DOHH2 (cell line): ENCODE data around the gene CHRM1.
A peak's percentile ranks its signal among the peaks of the same experiment; 100 is the strongest.
"Not testable (repeated sequence)": the region's sequence is repeated elsewhere in the genome, so short reads cannot be mapped to it uniquely, and the experiment has no call there.

Experiments used
- H3F3A ChIP-seq: fragments of 200-600 bp; sonication (generic), shearing (Covaris generic); 2 replicates; pipeline ENCODE4 v1.6.0; 2016; ENCODE audit warnings: antibody characterized with exemption, mild to moderate bottlenecking; ENCODE audit not compliant: control insufficient read depth, insufficient read depth
- H3K27ac ChIP-seq: fragments of 200-600 bp; sonication (generic); 2 replicates; pipeline ENCODE4 v1.5.1; 2014; ENCODE audit warnings: low read depth, mild to moderate bottlenecking, low read length, moderate library complexity
- H3K27me3 ChIP-seq: fragments of 200-600 bp; sonication (generic); 2 replicates; pipeline ENCODE4 v1.6.1; 2014; ENCODE audit warnings: mild to moderate bottlenecking, low read length, mixed read lengths; ENCODE audit not compliant: control insufficient read depth
- H3K36me3 ChIP-seq: fragments of 200-600 bp; sonication (generic); 2 replicates; pipeline ENCODE4 v1.6.1; 2014; ENCODE audit warnings: mild to moderate bottlenecking, low read length, moderate library complexity, mixed read lengths; ENCODE audit not compliant: control insufficient read depth
- H3K4me1 ChIP-seq: fragments of 200-600 bp; sonication (generic); 2 replicates; pipeline ENCODE4 v1.6.1; 2014; ENCODE audit warnings: mild to moderate bottlenecking, low read length, mixed read lengths; ENCODE audit not compliant: control insufficient read depth
- H3K4me2 ChIP-seq: fragments of 200-600 bp; sonication (generic); 2 replicates; pipeline ENCODE4 v1.6.0; 2014; ENCODE audit warnings: mild to moderate bottlenecking, low read length, moderate library complexity
- H3K4me3 ChIP-seq: fragments of 200-600 bp; sonication (generic); 2 replicates; pipeline ENCODE4 v1.5.1; 2014; ENCODE audit warnings: mild to moderate bottlenecking, low read length, mixed read lengths
- H3K79me2 ChIP-seq: fragments of 200-600 bp; sonication (generic); 2 replicates; pipeline ENCODE4 v1.6.1; 2014; ENCODE audit warnings: mild to moderate bottlenecking, low read length, mixed read lengths; ENCODE audit not compliant: control insufficient read depth
- H3K9me2 ChIP-seq: fragments of 200-600 bp; sonication (generic); replicated peaks from 2 replicates; pipeline ENCODE4 v1.6.1; 2014; ENCODE audit warnings: mild to moderate bottlenecking, low read length, mixed read lengths; ENCODE audit not compliant: control insufficient read depth
- H3K9me3 ChIP-seq: fragments of 200-600 bp; sonication (generic); 2 replicates; pipeline ENCODE4 v1.6.1; 2014; ENCODE audit warnings: antibody characterized with exemption, low read length, mixed read lengths; ENCODE audit not compliant: control insufficient read depth, insufficient read depth
- H4K20me1 ChIP-seq: fragments of 200-600 bp; sonication (generic); 2 replicates; pipeline ENCODE4 v1.6.0; 2014; ENCODE audit warnings: low read depth, mild to moderate bottlenecking, antibody characterized with exemption, low read length, moderate library complexity; ENCODE audit not compliant: control insufficient read depth, insufficient read depth
- EZH2phosphoT487 ChIP-seq: fragments of 200-600 bp; sonication (generic); IDR thresholded peaks from 2 replicates; pipeline ENCODE4 v1.6.1; 2017; ENCODE audit warnings: borderline replicate concordance, mild to moderate bottlenecking, antibody characterized with exemption, low read length, moderate library complexity, mixed read lengths
- TF ChIP-seq, protein P1 (sequence below): fragments of 200-600 bp; sonication (generic); IDR thresholded peaks from one replicate; pipeline ENCODE4 v1.5.1; 2014; ENCODE audit warnings: antibody characterized with exemption, mild to moderate bottlenecking, low read depth, low read length; ENCODE audit not compliant: poor library complexity, severe bottlenecking

Gene CHRM1

DNA sequence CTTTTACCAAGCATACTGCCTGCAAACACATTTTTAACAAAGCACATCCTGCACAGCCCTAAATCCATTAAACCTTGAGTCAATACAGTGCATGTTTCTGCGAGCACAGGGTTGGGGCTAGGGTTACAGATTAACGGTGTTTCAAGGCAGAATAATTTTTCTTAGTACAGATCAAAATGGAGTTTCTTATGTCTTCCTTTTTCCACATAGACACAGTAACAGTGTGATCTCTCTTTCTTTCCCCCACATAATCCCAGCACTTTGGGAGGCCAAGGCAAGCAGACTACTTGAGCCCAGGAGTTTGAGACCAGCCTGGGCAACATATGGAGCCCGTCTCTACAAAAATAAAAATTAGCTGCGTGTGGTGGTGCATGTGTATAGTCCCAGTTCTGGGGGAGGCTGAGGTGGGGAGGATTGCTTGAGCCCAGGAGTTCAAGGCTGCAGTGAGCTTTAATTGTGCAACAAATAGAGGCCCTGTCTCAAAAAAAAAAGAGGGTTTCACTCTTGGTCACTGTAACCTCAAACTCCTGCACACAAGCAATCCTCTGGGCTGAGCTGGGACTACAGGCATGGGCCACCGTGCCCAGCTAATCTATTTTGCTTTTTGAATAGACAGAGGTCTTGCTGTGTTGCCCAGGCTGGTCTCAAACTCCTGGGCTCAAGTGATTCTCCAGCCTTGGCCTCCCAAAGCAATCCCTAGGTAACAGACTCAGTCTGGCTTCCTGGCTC is 60.2 kb downstream of the CHRM1 start:
- Histone ChIP-seq H4K20me1 (peaks cover 29% of the 10 kb centered on the region), H3K79me2 (peaks cover 100% of the 10 kb centered on the region), H3K4me2 (peak overlapping the region; percentile 91), H3K27me3 (no peaks in the 10 kb centered on the region), H3K9me3 (no peaks in the 10 kb centered on the region), H3K9me2 (no peaks in the 10 kb centered on the region), H3K4me1 (peaks cover 54% of the 10 kb centered on the region), H3K4me3 (peak overlapping the region; percentile 31), H3F3A (peaks cover 24% of the 10 kb centered on the region), H3K36me3 (peaks cover 75% of the 10 kb centered on the region), H3K27ac (peak overlapping the region; percentile 38)
- TF ChIP-seq EZH2phosphoT487 = no peak
- TF ChIP-seq, protein P1, sequence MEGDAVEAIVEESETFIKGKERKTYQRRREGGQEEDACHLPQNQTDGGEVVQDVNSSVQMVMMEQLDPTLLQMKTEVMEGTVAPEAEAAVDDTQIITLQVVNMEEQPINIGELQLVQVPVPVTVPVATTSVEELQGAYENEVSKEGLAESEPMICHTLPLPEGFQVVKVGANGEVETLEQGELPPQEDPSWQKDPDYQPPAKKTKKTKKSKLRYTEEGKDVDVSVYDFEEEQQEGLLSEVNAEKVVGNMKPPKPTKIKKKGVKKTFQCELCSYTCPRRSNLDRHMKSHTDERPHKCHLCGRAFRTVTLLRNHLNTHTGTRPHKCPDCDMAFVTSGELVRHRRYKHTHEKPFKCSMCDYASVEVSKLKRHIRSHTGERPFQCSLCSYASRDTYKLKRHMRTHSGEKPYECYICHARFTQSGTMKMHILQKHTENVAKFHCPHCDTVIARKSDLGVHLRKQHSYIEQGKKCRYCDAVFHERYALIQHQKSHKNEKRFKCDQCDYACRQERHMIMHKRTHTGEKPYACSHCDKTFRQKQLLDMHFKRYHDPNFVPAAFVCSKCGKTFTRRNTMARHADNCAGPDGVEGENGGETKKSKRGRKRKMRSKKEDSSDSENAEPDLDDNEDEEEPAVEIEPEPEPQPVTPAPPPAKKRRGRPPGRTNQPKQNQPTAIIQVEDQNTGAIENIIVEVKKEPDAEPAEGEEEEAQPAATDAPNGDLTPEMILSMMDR = no peak

DNA sequence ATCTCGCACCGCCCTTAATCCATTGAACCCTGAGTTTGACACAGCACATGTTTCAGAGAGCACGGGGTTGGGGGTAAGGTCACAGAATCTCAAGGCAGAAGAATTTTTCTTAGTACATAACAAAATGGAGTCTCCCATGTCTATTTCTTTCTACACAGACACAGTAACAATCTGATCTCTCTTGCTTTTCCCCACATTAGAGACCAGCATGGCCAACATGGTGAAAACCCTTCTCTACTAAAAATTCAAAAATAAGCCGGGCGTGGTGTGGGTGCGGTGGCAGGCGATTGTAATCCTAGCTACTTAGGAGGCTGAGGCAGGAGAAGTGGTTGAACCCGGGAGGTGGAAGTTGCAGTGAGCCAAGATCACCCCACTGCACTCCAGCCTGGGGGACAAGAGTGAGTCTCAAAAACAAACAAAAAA is 61.9 kb downstream of the CHRM1 start:
- peaks cover 28% of the 10 kb centered on the region for H4K20me1 ChIP-seq
- H3K9me3 ChIP-seq, H3K4me3 ChIP-seq, H3K27ac ChIP-seq, H3K27me3 ChIP-seq, H3K9me2 ChIP-seq: not testable (repeated sequence)
- H3K4me2 ChIP-seq = peak overlapping the region; percentile 91
- peaks cover 38% of the 10 kb centered on the region for H3F3A ChIP-seq
- peaks cover 99% of the 10 kb centered on the region for H3K79me2 ChIP-seq
- peaks cover 57% of the 10 kb centered on the region for H3K4me1 ChIP-seq
- peaks cover 77% of the 10 kb centered on the region for H3K36me3 ChIP-seq
